ENCODE data around the gene BACH2.

The BACH2 gene

GRCh38 chr6:90301816-90302215, 5.2 kb upstream of the BACH2 start:
- Histone ChIP-seq H3K27ac (ENCODE audit: poor library complexity, severe bottlenecking) (no peak overlapping the region), H3K4me1 (ENCODE audit: insufficient read depth, poor library complexity, severe bottlenecking) (no peaks in the 10 kb centered on the region), H3K9me3 (ENCODE audit: severe bottlenecking) (no peaks in the 10 kb centered on the region), H3K36me3 (ENCODE audit: low read depth) (no peaks in the 10 kb centered on the region), H3K4me3 (ENCODE audit: severe bottlenecking) (no peak overlapping the region), H3K27me3 (ENCODE audit: insufficient read depth, poor library complexity, severe bottlenecking) (no peaks in the 10 kb centered on the region)
- no peak for ATAC-seq (ENCODE audit: low read depth)
- TF ChIP-seq, protein P1, sequence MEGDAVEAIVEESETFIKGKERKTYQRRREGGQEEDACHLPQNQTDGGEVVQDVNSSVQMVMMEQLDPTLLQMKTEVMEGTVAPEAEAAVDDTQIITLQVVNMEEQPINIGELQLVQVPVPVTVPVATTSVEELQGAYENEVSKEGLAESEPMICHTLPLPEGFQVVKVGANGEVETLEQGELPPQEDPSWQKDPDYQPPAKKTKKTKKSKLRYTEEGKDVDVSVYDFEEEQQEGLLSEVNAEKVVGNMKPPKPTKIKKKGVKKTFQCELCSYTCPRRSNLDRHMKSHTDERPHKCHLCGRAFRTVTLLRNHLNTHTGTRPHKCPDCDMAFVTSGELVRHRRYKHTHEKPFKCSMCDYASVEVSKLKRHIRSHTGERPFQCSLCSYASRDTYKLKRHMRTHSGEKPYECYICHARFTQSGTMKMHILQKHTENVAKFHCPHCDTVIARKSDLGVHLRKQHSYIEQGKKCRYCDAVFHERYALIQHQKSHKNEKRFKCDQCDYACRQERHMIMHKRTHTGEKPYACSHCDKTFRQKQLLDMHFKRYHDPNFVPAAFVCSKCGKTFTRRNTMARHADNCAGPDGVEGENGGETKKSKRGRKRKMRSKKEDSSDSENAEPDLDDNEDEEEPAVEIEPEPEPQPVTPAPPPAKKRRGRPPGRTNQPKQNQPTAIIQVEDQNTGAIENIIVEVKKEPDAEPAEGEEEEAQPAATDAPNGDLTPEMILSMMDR (IDR thresholded peaks at IDR 0.05; ENCODE audit: poor library complexity, severe bottlenecking) = no peak
- no peak for DNase-seq (ENCODE audit: low spot score)

- DNase-seq (ENCODE audit: low spot score) (no peak), ATAC-seq (ENCODE audit: low read depth) (no peak)
- TF ChIP-seq, protein P1 (IDR thresholded peaks at IDR 0.05; ENCODE audit: poor library complexity, severe bottlenecking) = no peak
- Histone ChIP-seq H3K36me3 (ENCODE audit: low read depth) (no peaks in the 10 kb centered on the region), H3K9me3 (ENCODE audit: severe bottlenecking) (no peaks in the 10 kb centered on the region), H3K4me3 (ENCODE audit: severe bottlenecking) (no peak overlapping the region), H3K27ac (ENCODE audit: poor library complexity, severe bottlenecking) (no peak overlapping the region), H3K27me3 (ENCODE audit: insufficient read depth, poor library complexity, severe bottlenecking) (no peaks in the 10 kb centered on the region), H3K4me1 (ENCODE audit: insufficient read depth, poor library complexity, severe bottlenecking) (peaks cover 8% of the 10 kb centered on the region)
Measured at GRCh38 chr6:90298459-90299053, 1.9 kb upstream of the BACH2 start.

DNA sequence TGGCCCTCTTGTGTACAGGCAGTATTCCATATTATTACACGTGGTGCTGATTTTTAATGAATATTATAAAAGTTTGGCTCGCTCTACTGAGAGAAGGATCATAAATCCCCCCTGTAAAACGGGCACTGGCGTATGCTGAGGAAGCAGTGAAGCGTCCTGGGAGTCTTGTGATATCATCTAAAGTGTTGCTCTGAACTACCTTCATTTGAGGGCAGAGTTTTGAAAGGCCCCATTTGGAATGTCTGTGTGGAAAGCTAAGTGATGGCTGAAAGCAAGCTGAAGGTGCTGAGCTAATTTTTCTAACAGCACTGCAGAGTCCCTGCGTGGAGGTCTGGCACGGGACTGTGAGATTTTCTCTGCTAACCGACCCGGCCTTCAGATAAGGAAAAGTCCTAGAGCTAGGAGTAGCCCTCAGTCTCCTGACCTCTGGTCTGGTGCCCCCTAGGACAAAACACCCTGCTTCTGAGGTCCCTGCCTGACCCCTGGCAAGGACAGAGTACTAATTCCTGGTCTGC, 1.3 kb upstream of the BACH2 start:
- TF ChIP-seq, protein P1 (IDR thresholded peaks at IDR 0.05; ENCODE audit: poor library complexity, severe bottlenecking) = no peak
- Histone ChIP-seq H3K27me3 (ENCODE audit: insufficient read depth, poor library complexity, severe bottlenecking) (no peaks in the 10 kb centered on the region), H3K4me1 (ENCODE audit: insufficient read depth, poor library complexity, severe bottlenecking) (peaks cover 8% of the 10 kb centered on the region), H3K9me3 (ENCODE audit: severe bottlenecking) (no peaks in the 10 kb centered on the region), H3K27ac (ENCODE audit: poor library complexity, severe bottlenecking) (no peak overlapping the region), H3K4me3 (ENCODE audit: severe bottlenecking) (no peak overlapping the region), H3K36me3 (ENCODE audit: low read depth) (no peaks in the 10 kb centered on the region)
- DNase-seq (ENCODE audit: low spot score) (no peak), ATAC-seq (ENCODE audit: low read depth) (no peak)

DNA sequence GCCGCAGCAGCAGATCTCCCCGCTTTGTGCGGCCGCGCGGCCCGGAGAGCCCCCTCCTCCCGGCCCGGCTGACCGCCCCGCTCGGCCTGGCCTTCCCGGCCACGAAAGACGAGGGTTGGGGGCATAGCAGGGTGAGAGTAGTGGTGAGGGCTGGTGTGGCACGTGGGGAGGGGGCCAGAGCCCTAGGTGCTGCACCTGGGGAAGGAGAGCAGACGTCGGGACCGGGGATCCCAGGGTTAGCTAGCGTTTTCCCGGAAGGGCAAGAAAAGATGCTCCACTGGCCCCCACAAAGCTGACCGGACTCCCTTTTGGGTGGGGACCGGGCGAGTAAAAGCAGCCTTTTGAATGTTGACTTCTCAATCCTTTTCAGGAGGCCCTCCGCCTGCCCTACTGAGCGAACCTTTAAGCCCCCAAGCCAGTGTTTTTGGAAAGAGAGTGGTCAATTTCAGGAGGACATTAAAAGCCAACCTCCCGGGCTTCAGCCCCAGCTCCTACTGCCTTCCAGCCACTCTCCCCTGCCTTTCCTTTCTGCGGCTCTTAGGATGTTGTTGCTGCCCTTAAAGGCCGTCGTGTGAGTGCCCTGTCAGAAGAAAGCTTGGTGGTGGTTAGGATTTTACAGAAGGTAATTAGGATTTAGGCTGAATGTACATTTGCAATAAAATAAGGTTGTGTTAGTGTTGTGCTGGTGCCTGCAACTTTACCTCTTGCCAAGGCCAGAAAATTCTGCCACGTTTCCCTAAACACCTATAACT, 648 bp upstream of the BACH2 start:
- TF ChIP-seq, protein P1 (IDR thresholded peaks at IDR 0.05; ENCODE audit: poor library complexity, severe bottlenecking) = no peak
- ATAC-seq (ENCODE audit: low read depth) = no peak
- Histone ChIP-seq H3K27me3 (ENCODE audit: insufficient read depth, poor library complexity, severe bottlenecking) (no peaks in the 10 kb centered on the region), H3K4me3 (ENCODE audit: severe bottlenecking) (peak overlapping the region; percentile 58), H3K36me3 (ENCODE audit: low read depth) (no peaks in the 10 kb centered on the region), H3K4me1 (ENCODE audit: insufficient read depth, poor library complexity, severe bottlenecking) (peaks cover 8% of the 10 kb centered on the region), H3K9me3 (ENCODE audit: severe bottlenecking) (no peaks in the 10 kb centered on the region), H3K27ac (ENCODE audit: poor library complexity, severe bottlenecking) (peak overlapping the region; percentile 44)
- no peak for DNase-seq (ENCODE audit: low spot score)
